Heart right ventricle (tissue), 16 donors: ENCODE results near the gene NID1. TPM values are rescaled to one million over a fixed set of nuclear protein-coding genes. Genes with fewer than 3 reads are reported as not detected.

Experiments used
- ATAC-seq, 8 donors: fragments of 200-7000 bp; cut with Tn5 transposase; one replicate each; pipeline ENCODE4 v1.9.1; 2020; ENCODE audit warnings: mild to moderate bottlenecking in 8 of 8, moderate library complexity in 8 of 8, moderate number of reproducible peaks in 1 of 8
- DNase-seq, 2 donors: peaks; one replicate each; pipeline ENCODE4 v3.0.0-alpha.2; 2020
- H3K27ac ChIP-seq, 10 donors: fragments of 200-600 bp; sonication (generic) in 2 of 10; one replicate each; pipeline versions ENCODE4 v1.5.0 to v1.8.0; 2020 to 2022; ENCODE audit warnings: mild to moderate bottlenecking in 3 of 10
- H3K27me3 ChIP-seq, 7 donors: fragments of 200-600 bp; one replicate each; pipeline ENCODE4 v1.8.0; 2021 to 2022; ENCODE audit warnings: mild to moderate bottlenecking in 2 of 7
- H3K36me3 ChIP-seq, 9 donors: fragments of 200-600 bp; sonication (generic) in 1 of 9; one replicate each; pipeline versions ENCODE4 v1.5.0 to v1.8.0; 2020 to 2022; ENCODE audit warnings: mild to moderate bottlenecking in 2 of 9
- H3K4me1 ChIP-seq, 9 donors: fragments of 200-600 bp; sonication (generic) in 1 of 9; one replicate each; pipeline versions ENCODE4 v1.5.0 to v1.8.0; 2020 to 2022; ENCODE audit warnings: mild to moderate bottlenecking in 4 of 9
- H3K4me3 ChIP-seq, 10 donors: fragments of 200-600 bp; sonication (generic) in 2 of 10; one replicate each; pipeline versions ENCODE4 v1.5.0 to v1.8.0; 2020 to 2022; ENCODE audit warnings: mild to moderate bottlenecking in 7 of 10, moderate library complexity in 2 of 10
- H3K9me3 ChIP-seq, 11 donors: fragments of 200-600 bp in 10 of 11; sonication (generic) in 2 of 11; one replicate each; pipeline versions ENCODE4 v1.5.0 to v1.8.0; 2013 to 2022; ENCODE audit warnings: mild to moderate bottlenecking in 2 of 11, control low read depth in 1 of 11, moderate library complexity in 1 of 11
- CTCF ChIP-seq, 9 donors: fragments of 200-600 bp; sonication (generic) in 2 of 9; IDR thresholded peaks; one replicate each; pipeline versions ENCODE4 v1.5.0 to v1.8.0; 2021 to 2022; ENCODE audit warnings: antibody characterized with exemption in 9 of 9, mild to moderate bottlenecking in 5 of 9, moderate library complexity in 1 of 9
- WGBS, 2 donors: extraction: QIAGEN DNeasy Blood & Tissue Kit; methylation state at CpG; one replicate each; pipeline ENCODE4 v1.1.7; 2013; ENCODE audit warnings: inconsistent platforms in 1 of 2; 5-methylcytosine and 5-hydroxymethylcytosine counted together
- intact Hi-C, 10 donors: fragments of 100-400 bp; cut with DNase I; formaldehyde crosslinking; loops; one replicate each; pipeline versions ENCODE4 v1.11.1 to v1.14.2; 2022
- polyA plus RNA-seq, 2 donors: library from polyadenylated mRNA; stranded (reverse); fragments of 200-250 nt; gene quantifications; one replicate each; pipeline ENCODE4 v1.2.3, GENCODE V29; 2013
- total RNA-seq, 10 donors: library from RNA; stranded (reverse); fragmentation: NEBNext Ultra II Directional in 3 of 10; extraction: Animal tissue kit (Norgen Biotek cat#: 25700) in 3 of 10; gene quantifications; one replicate each; pipeline versions ENCODE4 v1.2.1 to v1.2.4, GENCODE V29; 2021 to 2023
- donor health status: Arrhythmogenic right ventricular cardiomyopathy.
- donor health status: ischemic (EF 13 %, LVEDD 7.1; RV severe dilation, severe dysfunction).
- donor health status: healthy with polysubstance abuse.
- donor health status: DM: no; HTN: yes; CAD: no.
- donor health status: DM: no; HTN: no; CAD: no.
- donor health status: ischemic (EF 25% LVEDD 6.9; RV normal size, moderate dysfunction).
- donor health status: ischemic (EF 25% LVEDD 5.7; RV mildly dilated, moderate dysfunction).
- donor health status: healthy.
- donor health status: DM: yes; HTN: yes; CAD: no.
- donor health status: Ischemic cardiomyopathy.
- donor health status: ischemic (EF 35%, LVEDD 5.7; RV mildly dilated, moderate dysfunction).
- donor health status: nonischemic (EF 11% LVEDD 7.7; RV severe dilation, severe dysfunction).
- donor health status: DM: yes; HTN: yes; CAD: no.
- donor health status: PGD.
- donor health status: ischemic (EF 29% LVEDD 5.4; RV normal size, mild dysfunction).
- donor health status: nonischemic (EF 23%, LVEDD 6.1; RV moderate dilation, normal function).

NID1 gene
- total and polyA plus RNA-seq, 12 donors, result 30.2 to 120 (median 44.4) TPM

DNA sequence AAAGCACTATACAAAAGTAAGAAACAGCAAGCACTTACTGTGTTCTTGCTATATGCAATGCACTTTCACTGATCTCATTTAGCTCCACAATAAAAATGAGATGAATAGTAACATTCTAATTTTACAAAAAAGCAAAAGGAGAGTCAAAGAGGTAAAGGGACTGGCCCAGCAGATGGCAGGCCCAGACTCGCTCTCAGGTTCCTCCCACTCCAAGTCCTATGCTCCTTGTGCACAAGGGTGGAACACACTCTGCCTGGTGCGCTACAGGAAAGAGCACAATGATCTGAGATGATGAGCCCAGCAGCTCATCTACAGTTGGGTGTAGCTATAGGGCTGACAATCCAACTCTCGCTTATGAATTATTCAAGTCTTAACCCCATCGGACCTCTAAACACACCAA is 104.1 kb downstream of the NID1 start:
- H3K4me1 ChIP-seq, result no peaks in the 10 kb centered on the region
- intact Hi-C loops, result loop anchor here in 2 of 10 donors (10.0 kb wide), 2 partner anchors 86 to 446 kb away; no protein-coding TSS in a partner anchor
- no peak for ATAC-seq
- H3K27me3 ChIP-seq, result no peaks in the 10 kb centered on the region
- H3K27ac ChIP-seq, result no peak overlapping the region
- 93 to 95% methylated on average over 4 of the region's 4 CpGs for WGBS, 2 donors
- H3K9me3 ChIP-seq, result no peaks in the 10 kb centered on the region
- no peak for TF ChIP-seq CTCF (IDR thresholded peaks at IDR 0.05)
- no peaks in the 10 kb centered on the region for H3K36me3 ChIP-seq
- H3K4me3 ChIP-seq, result no peak overlapping the region
- DNase-seq, result no peak

DNA sequence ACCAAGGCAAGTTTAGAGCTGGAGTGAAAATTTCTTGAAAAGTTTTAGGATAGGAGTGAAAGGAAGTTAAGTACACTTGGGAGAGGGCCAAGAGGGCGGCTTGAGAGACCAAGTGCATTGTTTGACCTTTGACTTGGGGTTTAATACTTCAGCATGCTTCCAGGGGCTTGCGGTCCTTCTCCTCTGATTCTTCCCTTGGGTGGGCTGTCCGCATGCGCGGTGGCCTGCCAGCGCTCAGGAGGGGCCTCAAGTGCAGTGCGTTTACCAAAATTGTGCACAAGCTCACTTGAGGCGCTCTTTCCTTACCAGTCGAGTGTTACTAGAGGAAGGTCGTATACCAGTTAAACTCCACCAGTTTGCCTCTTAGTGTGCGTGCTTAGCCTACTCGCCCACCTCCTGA is 106.9 kb downstream of the NID1 start:
- H3K27ac ChIP-seq, result no peak overlapping the region
- DNase-seq, result no peak

DNA sequence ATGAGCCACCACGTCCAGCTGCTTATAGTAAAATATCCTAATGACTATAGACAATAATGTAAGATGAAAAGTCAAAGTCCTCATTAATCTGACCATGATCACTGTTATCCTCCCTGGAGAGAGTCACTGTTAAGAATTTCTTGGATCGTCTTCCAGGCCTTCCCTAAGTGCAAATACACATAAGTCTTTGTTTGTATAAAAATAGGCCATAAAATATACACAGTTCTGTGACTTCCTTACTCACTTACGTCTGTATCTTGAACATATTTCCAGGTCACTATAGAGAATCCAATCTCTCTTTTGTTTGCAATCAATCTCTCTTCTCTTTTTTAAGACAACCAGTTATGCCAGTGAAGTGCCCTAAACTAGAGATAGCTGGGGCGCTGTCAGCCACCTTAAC is 109.1 kb downstream of the NID1 start:
- no peak for TF ChIP-seq CTCF (IDR thresholded peaks at IDR 0.05)
- DNase-seq, result no peak
- Histone ChIP-seq H3K4me1 (peaks cover 0 to 37% (median 0%) of the 10 kb centered on the region in 9 donors), H3K27me3 (no peaks in the 10 kb centered on the region), H3K9me3 (no peaks in the 10 kb centered on the region), H3K4me3 (no peak overlapping the region), H3K27ac (peak overlapping the region in 1 of 10 donors; percentile 18), H3K36me3 (no peaks in the 10 kb centered on the region)
- 76 to 80% methylated on average over 4 of the region's 4 CpGs for WGBS, 2 donors
- intact Hi-C loops, result loop anchor here in 1 of 10 donors (10.0 kb wide), 1 partner anchor 91 kb away; the partner anchor contains the start of gene LYST
- no peak for ATAC-seq

More for the DNA sequence above, 106.9 kb downstream of the NID1 start:
- H3K36me3 ChIP-seq, result no peaks in the 10 kb centered on the region
- intact Hi-C loops, result loop anchor here in 1 of 10 donors (10.0 kb wide), 1 partner anchor 93 kb away; the partner anchor contains the start of gene LYST
- H3K4me3 ChIP-seq, result no peak overlapping the region
- no peak for TF ChIP-seq CTCF (IDR thresholded peaks at IDR 0.05)
- no peaks in the 10 kb centered on the region for H3K27me3 ChIP-seq
- WGBS, 2 donors, result 92 to 96% methylated on average over 12 of the region's 12 CpGs
- H3K9me3 ChIP-seq, result no peaks in the 10 kb centered on the region
- ATAC-seq, result no peak
- H3K4me1 ChIP-seq, result peaks cover 0 to 26% (median 0%) of the 10 kb centered on the region in 9 donors

- intact Hi-C loops, result loop anchor here in 1 of 10 donors (10.0 kb wide), 1 partner anchor 90 kb away; the partner anchor contains the start of gene LYST
- Histone ChIP-seq H3K4me1 (peaks cover 0 to 37% (median 0%) of the 10 kb centered on the region in 9 donors), H3K27ac (peak overlapping the region in 1 of 10 donors; percentile 50), H3K9me3 (no peaks in the 10 kb centered on the region), H3K4me3 (no peak overlapping the region), H3K36me3 (no peaks in the 10 kb centered on the region), H3K27me3 (no peaks in the 10 kb centered on the region)
- peak in 1 of 2 donors; percentile 25 for DNase-seq
- TF ChIP-seq CTCF (IDR thresholded peaks at IDR 0.05), result no peak
- 84 to 89% methylated on average over 11 of the region's 11 CpGs for WGBS, 2 donors
- peak in 7 of 8 donors; percentile 28 to 57 (median 48) for ATAC-seq
These were observed 110.3 kb downstream of the NID1 start for GRCh38 chr1:235954306-235955283.
